Measurements from ENCODE around the gene CYB561D1. TPM values are rescaled to one million over a fixed set of nuclear protein-coding genes. Genes with fewer than 3 reads are reported as not detected.

Gene CYB561D1
- total and polyA plus RNA-seq, 2 of the 8 experiments (the other 6 are each of a cell fraction or from before 2014, with no cell fraction given) = 3.6 to 3.8 TPM

DNA sequence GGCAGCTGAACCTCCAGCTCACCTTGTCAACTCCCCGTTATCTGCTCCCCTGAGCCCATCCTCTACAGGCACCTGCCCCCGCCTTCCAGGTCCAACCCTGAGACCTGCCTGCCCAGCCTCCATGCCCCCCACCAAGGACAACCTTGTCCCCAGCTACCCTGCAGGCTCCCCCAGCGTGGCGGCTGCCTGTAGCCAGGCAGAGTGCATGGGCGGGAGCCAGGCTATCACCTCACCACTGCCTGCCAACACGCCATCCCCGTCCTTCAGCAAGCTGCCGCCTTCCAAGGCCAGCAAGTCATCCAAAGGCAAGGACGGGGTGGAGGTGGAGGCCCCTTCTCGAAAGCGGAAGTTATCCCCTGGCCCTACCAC lies 3.0 kb upstream of the CYB561D1 start:
- 84% methylated on average over 11 of the region's 11 CpGs; no CpG with 5 or more reads in 1 of the 2 experiments for WGBS, 2 experiments (ENCODE audit: extremely low coverage in 1 of 2, insufficient coverage in 1 of 2, insufficient read length in 1 of 2, insufficient replicate concordance in 2 of 2, low coverage in 1 of 2, low lambda C conversion rate in 2 of 2, missing lambda C conversion rate in 1 of 2)
- Histone ChIP-seq H3K18ac (ENCODE audit: extremely low read depth, low read length) (no peak overlapping the region), H2AK5ac (ENCODE audit: low read depth, low read length) (no peak overlapping the region), H4K20me1 (replicated peaks in 1 of 2; ENCODE audit: control insufficient read depth in 1 of 2, insufficient read depth in 2 of 2, low read length in 2 of 2) (peaks cover 0 to 1% of the 10 kb centered on the region in 2 experiments), H2BK15ac (ENCODE audit: low read length) (no peak overlapping the region), H3K9me3 (ENCODE audit: insufficient read depth in 2 of 2, low read depth in 1 of 2, low read length in 1 of 2) (no peaks in the 10 kb centered on the region), H2BK5ac (ENCODE audit: low read depth, low read length) (no peak overlapping the region), H4K5ac (ENCODE audit: insufficient read length, low read depth, low read length) (no peak overlapping the region), H3K23ac (ENCODE audit: insufficient read length) (no peak overlapping the region), H3K56ac (replicated peaks; ENCODE audit: insufficient read length, low read depth, low read length) (no peak overlapping the region), H4K8ac (ENCODE audit: extremely low read depth, insufficient read depth, low read length) (no peak overlapping the region), H2BK12ac (ENCODE audit: low read depth, low read length) (no peak overlapping the region), H3K79me2 (ENCODE audit: control insufficient read depth in 1 of 2, insufficient read depth in 2 of 2, low read length in 2 of 2) (no peaks in the 10 kb centered on the region), H4K91ac (replicated peaks; ENCODE audit: insufficient read length, low read length) (no peak overlapping the region), H3K23me2 (ENCODE audit: low read depth, low read length) (peaks cover 3% of the 10 kb centered on the region), H3K27ac (ENCODE audit: low read depth, low read length) (no peak overlapping the region), H3K4me3 (ENCODE audit: extremely low read depth in 1 of 4, insufficient read depth in 2 of 4, low read depth in 3 of 4, low read length in 4 of 4) (no peak overlapping the region), H3K9ac (replicated peaks in 1 of 4; ENCODE audit: extremely low read depth in 1 of 4, low read depth in 3 of 4, low read length in 3 of 4) (no peak overlapping the region), H2BK20ac (ENCODE audit: low read length) (no peak overlapping the region), H3K4me1 (replicated peaks in 1 of 4; ENCODE audit: control insufficient read depth in 3 of 4, insufficient read depth in 4 of 4, low read length in 3 of 4) (peaks cover 0 to 2% (median 0%) of the 10 kb centered on the region in 4 experiments; a peak in 1 of 7 replicates), H3K4ac (replicated peaks; ENCODE audit: insufficient read length, low read depth, low read length) (no peak overlapping the region), H3K36me3 (ENCODE audit: control insufficient read depth in 2 of 4, insufficient read depth in 4 of 4, low read length in 3 of 4) (no peaks in the 10 kb centered on the region; a peak in 1 of 8 replicates), H2AFZ (ENCODE audit: low read length) (no peak overlapping the region), H3K27me3 (replicated peaks in 1 of 4; ENCODE audit: control insufficient read depth in 3 of 4, extremely low read depth in 1 of 4, insufficient read depth in 3 of 4, low read length in 3 of 4) (no peaks in the 10 kb centered on the region), H3K79me1 (ENCODE audit: low read depth, low read length) (no peaks in the 10 kb centered on the region; the same call in 1 of the 2 replicates), H2BK120ac (replicated peaks; ENCODE audit: low read depth, low read length) (no peak overlapping the region), H3K14ac (ENCODE audit: insufficient read length) (no peak overlapping the region), H3K4me2 (ENCODE audit: insufficient read depth in 1 of 2, low read depth in 2 of 2, low read length in 2 of 2) (no peak overlapping the region)
- CTCF ChIA-PET (ENCODE audit: partially characterized antibody) = interaction anchor here (0.5 to 43.7 kb wide), 20 partner anchors 11 to 214 kb away, joined by 3 to 1755 read pairs (median 4); partner anchors contain the start of genes AMIGO1, ATXN7L2, GNAI3 and GPR61
- FAIRE-seq (no peak), DNase-seq (ENCODE audit: low read depth in 1 of 2, low spot score in 2 of 2) (no peak)
- POLR2A ChIA-PET (ENCODE audit: partially characterized antibody) = interaction anchor here (0.8 to 3.1 kb wide), 6 partner anchors 9 to 294 kb away, joined by 3 to 10 read pairs (median 4); partner anchors contain the start of gene GPR61
- TF ChIP-seq EP300 (IDR thresholded peaks at IDR 0.05; ENCODE audit: borderline replicate concordance in 1 of 2, low read depth in 2 of 2, low read length in 2 of 2) (no peak), PHF8 (conservative IDR thresholded peaks at IDR 0.05; ENCODE audit: low read depth, low read length) (no peak), SIN3A (conservative IDR thresholded peaks at IDR 0.05 in 1 of 2, IDR thresholded peaks at IDR 0.05 in 1 of 2; ENCODE audit: low read depth in 1 of 2, low read length in 2 of 2) (no peak), KDM1A (IDR thresholded peaks at IDR 0.05; ENCODE audit: borderline replicate concordance, low read length) (no peak), ZNF274 (IDR thresholded peaks at IDR 0.05; ENCODE audit: borderline replicate concordance, extremely low read depth, low read length) (no peak), RFX5 (IDR thresholded peaks at IDR 0.05; ENCODE audit: borderline replicate concordance, low read depth, low read length) (no peak), JUN (IDR thresholded peaks at IDR 0.05; ENCODE audit: low read depth, low read length) (no peak)
- TF ChIP-seq, protein P1, sequence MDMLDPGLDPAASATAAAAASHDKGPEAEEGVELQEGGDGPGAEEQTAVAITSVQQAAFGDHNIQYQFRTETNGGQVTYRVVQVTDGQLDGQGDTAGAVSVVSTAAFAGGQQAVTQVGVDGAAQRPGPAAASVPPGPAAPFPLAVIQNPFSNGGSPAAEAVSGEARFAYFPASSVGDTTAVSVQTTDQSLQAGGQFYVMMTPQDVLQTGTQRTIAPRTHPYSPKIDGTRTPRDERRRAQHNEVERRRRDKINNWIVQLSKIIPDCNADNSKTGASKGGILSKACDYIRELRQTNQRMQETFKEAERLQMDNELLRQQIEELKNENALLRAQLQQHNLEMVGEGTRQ (IDR thresholded peaks at IDR 0.05; ENCODE audit: low read length) = no peak
- TF ChIP-seq, protein P2, sequence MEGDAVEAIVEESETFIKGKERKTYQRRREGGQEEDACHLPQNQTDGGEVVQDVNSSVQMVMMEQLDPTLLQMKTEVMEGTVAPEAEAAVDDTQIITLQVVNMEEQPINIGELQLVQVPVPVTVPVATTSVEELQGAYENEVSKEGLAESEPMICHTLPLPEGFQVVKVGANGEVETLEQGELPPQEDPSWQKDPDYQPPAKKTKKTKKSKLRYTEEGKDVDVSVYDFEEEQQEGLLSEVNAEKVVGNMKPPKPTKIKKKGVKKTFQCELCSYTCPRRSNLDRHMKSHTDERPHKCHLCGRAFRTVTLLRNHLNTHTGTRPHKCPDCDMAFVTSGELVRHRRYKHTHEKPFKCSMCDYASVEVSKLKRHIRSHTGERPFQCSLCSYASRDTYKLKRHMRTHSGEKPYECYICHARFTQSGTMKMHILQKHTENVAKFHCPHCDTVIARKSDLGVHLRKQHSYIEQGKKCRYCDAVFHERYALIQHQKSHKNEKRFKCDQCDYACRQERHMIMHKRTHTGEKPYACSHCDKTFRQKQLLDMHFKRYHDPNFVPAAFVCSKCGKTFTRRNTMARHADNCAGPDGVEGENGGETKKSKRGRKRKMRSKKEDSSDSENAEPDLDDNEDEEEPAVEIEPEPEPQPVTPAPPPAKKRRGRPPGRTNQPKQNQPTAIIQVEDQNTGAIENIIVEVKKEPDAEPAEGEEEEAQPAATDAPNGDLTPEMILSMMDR (IDR thresholded peaks at IDR 0.05; ENCODE audit: control extremely low read depth in 1 of 3, insufficient read depth in 1 of 3, low read depth in 1 of 3, low read length in 3 of 3) = no peak

All from H1 (cell line).